Measurements from ENCODE around the gene SLC6A18. TPM values are rescaled to one million over a fixed set of nuclear protein-coding genes. Genes with fewer than 3 reads are reported as not detected.
"Not testable (repeated sequence)": the region's sequence is repeated elsewhere in the genome, so short reads cannot be mapped to it uniquely, and the experiment has no call there.

SLC6A18 gene
- total RNA-seq, 1 donor from 2014 or later: not detected

DNA sequence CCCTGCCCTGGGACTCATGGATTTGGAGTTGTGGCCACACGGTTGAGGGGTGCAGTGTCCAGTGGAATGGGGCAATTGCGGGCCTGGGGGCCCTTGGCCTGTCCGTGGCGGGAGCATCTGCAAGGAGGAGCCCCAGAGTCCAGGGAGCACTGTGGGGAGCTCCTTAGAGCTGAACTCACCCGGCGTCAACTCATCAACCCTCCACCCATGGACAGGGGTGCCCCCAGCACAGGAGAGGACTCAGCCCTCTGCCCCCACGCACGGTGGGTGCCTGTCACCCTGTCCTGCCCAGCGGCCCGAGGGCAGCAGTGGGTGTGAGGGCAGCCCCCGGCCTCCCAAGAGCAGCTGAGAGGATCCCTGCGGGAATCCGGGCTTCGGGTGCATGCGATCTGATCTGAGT is 550 bp upstream of the SLC6A18 start:
- Histone ChIP-seq H3K9me3 (no peaks in the 10 kb centered on the region), H3K27ac (no peak overlapping the region), H3K4me3 (no peak overlapping the region), H3K27me3 (no peaks in the 10 kb centered on the region), H3K36me3 (no peaks in the 10 kb centered on the region), H3K4me1 (no peaks in the 10 kb centered on the region)
- intact Hi-C loops (cut with DNase I): no loop called here
- no peak for TF ChIP-seq CTCF (IDR thresholded peaks at IDR 0.05)
- no peak for DNase-seq (ENCODE audit: low spot score in 2 of 2)

GRCh38 chr5:1226231-1226630 is 1.1 kb downstream of the SLC6A18 start:
- no peaks in the 10 kb centered on the region for H3K27me3 ChIP-seq

GRCh38 chr5:1226839-1227581 is 1.8 kb downstream of the SLC6A18 start:
- intact Hi-C loops (cut with DNase I): no loop called here
- Histone ChIP-seq H3K27me3 (no peaks in the 10 kb centered on the region), H3K36me3 (no peaks in the 10 kb centered on the region), H3K4me1 (no peaks in the 10 kb centered on the region), H3K4me3 (no peak overlapping the region), H3K27ac (no peak overlapping the region), H3K9me3 (no peaks in the 10 kb centered on the region)
- no peak for DNase-seq (ENCODE audit: low spot score in 2 of 2)
- no peak for TF ChIP-seq CTCF (IDR thresholded peaks at IDR 0.05)

More at GRCh38 chr5:1226231-1226630, 1.1 kb downstream of the SLC6A18 start:
- TF ChIP-seq CTCF (IDR thresholded peaks at IDR 0.05): no peak
- Histone ChIP-seq H3K27ac (no peak overlapping the region), H3K36me3 (no peaks in the 10 kb centered on the region), H3K4me3 (no peak overlapping the region), H3K9me3 (no peaks in the 10 kb centered on the region), H3K4me1 (no peaks in the 10 kb centered on the region)
- intact Hi-C loops (cut with DNase I): no loop called here
- no peak for DNase-seq (ENCODE audit: low spot score in 2 of 2)

DNA sequence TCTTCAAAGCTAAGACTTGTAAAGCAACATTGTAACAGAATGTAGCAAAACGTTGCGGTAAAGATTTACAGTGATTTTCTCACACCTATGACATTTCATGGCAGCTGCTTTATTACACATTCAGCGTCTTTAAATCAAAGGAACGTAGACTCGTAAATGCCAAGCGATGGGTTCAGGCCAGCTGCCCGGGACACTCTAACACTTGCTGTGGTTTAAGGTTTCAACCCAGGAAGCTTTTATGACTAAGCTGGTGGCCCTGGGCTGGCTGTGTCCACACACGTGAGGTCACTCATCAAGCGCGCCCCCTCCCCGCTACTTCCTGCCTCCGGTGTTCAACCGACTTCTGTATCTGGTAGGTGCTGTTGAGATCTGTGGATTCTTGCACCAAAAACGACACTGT is 2.5 kb downstream of the SLC6A18 start:
- Histone ChIP-seq H3K27ac (no peak overlapping the region), H3K4me3 (no peak overlapping the region), H3K9me3 (no peaks in the 10 kb centered on the region), H3K27me3 (no peaks in the 10 kb centered on the region), H3K36me3 (no peaks in the 10 kb centered on the region), H3K4me1 (no peaks in the 10 kb centered on the region)
- no peak for DNase-seq (ENCODE audit: low spot score in 2 of 2)
- intact Hi-C loops (cut with DNase I): no loop called here
- TF ChIP-seq CTCF (IDR thresholded peaks at IDR 0.05): no peak

- TF ChIP-seq CTCF (IDR thresholded peaks at IDR 0.05): no peak
- Histone ChIP-seq H3K27ac (no peak overlapping the region), H3K4me3 (no peak overlapping the region), H3K36me3 (no peaks in the 10 kb centered on the region), H3K27me3 (no peaks in the 10 kb centered on the region), H3K4me1 (no peaks in the 10 kb centered on the region), H3K9me3 (no peaks in the 10 kb centered on the region)
- intact Hi-C loops (cut with DNase I): no loop called here
- DNase-seq (ENCODE audit: low spot score in 2 of 2): no peak
Measured at GRCh38 chr5:1228120-1228519, 2.9 kb downstream of the SLC6A18 start.

DNA sequence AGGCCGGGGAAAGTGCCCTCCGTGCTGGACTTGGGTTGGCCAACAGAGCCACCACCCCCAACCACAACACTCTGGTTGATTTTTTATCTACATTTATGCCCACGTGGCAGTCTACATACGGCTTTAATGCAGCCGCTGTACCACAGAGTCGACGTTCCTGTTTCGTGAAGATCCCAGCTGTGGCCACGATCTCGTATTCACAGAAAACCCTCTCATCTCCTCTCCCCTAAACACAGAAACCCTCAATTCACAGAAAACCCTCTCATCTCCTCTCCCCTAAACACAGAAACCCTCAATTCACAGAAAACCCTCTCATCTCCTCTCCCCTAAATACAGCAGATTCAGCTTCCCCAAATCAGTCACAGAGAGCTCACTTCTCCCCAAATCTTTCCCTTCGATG is 3.8 kb downstream of the SLC6A18 start:
- H3K27me3 ChIP-seq; H3K4me3 ChIP-seq; intact Hi-C loops (cut with DNase I): not testable (repeated sequence)

More for the DNA sequence above, 3.8 kb downstream of the SLC6A18 start:
- not testable (repeated sequence) for DNase-seq (ENCODE audit: low spot score in 2 of 2); H3K36me3 ChIP-seq; H3K27ac ChIP-seq; H3K4me1 ChIP-seq; H3K9me3 ChIP-seq
